H1 (cell line): ENCODE data around the gene MBD1.

Experiments used
- CTCF ChIP-seq, 3 experiments: IDR thresholded peaks; 1 replicate in 2 of 3; 2 replicates in 1 of 3; pipeline versions ENCODE4 v1.5.1 to v1.6.1; 2011; ENCODE audit warnings: low read length in 3 of 3, mild to moderate bottlenecking in 3 of 3, inconsistent platforms in 2 of 3, low read depth in 1 of 3, moderate library complexity in 1 of 3; ENCODE audit not compliant: insufficient read depth in 1 of 3; ENCODE audit errors: control extremely low read depth in 1 of 3
- GABPA ChIP-seq: IDR thresholded peaks from 2 replicates; pipeline ENCODE4 v1.6.1; 2011; ENCODE audit warnings: mild to moderate bottlenecking, low read length, moderate library complexity, borderline replicate concordance; ENCODE audit not compliant: insufficient read depth
- JUN ChIP-seq: IDR thresholded peaks from 2 replicates; pipeline ENCODE4 v1.6.1; 2011; ENCODE audit warnings: low read depth, mild to moderate bottlenecking, improper control_type of control experiment, low read length
- RNF2 ChIP-seq: fragments of 200-900, 300-1000 bp; sonication (generic); IDR thresholded peaks from 2 replicates; pipeline ENCODE4 v1.7.1; 2016; ENCODE audit warnings: borderline replicate concordance, low read depth, mild to moderate bottlenecking, antibody characterized with exemption, low read length; ENCODE audit not compliant: poor library complexity, severe bottlenecking; ENCODE audit errors: missing control alignments
- SIN3A ChIP-seq, 2 experiments: IDR thresholded peaks in 1 of 2; conservative IDR thresholded peaks in 1 of 2; 2 replicates each; pipeline ENCODE4 v1.6.1; 2011 to 2012; ENCODE audit warnings: low read length in 2 of 2, improper control_type of control experiment in 1 of 2, low read depth in 1 of 2, mild to moderate bottlenecking in 1 of 2
- TAF1 ChIP-seq: IDR thresholded peaks from 2 replicates; pipeline ENCODE4 v1.6.1; 2011; ENCODE audit warnings: mild to moderate bottlenecking, low read depth, low read length

DNA sequence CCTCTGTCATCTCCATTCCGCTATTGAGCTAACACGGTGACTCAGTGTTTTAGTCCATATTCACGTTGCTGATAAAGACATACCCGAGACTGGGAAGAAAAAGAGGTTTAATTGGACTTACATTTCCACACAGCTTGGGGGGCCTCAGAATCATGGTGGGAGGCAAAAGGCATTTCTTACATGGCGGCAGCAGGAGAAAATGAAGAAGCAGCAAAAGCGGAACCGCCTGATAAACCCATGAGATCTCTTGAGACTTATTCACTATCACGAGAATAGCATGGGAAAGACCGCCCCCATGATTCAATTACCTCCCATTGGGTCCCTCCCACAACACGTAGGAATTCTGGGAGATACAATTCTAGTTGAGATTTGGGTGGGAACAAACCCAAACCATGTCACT lies 28.8 kb upstream of the MBD1 start:
- TF ChIP-seq CTCF (IDR thresholded peaks at IDR 0.05; ENCODE audit: control extremely low read depth in 1 of 3, insufficient read depth in 1 of 3, low read depth in 1 of 3, low read length in 3 of 3) (no peak), GABPA (no peak), SIN3A (conservative IDR thresholded peaks at IDR 0.05 in 1 of 2, IDR thresholded peaks at IDR 0.05 in 1 of 2; ENCODE audit: low read depth in 1 of 2, low read length in 2 of 2) (no peak), RNF2 (no peak), JUN (no peak), TAF1 (no peak)
